ENCODE results near the gene GOPC. TPM values are rescaled to one million over a fixed set of nuclear protein-coding genes. Genes with fewer than 3 reads are reported as not detected.

Gene GOPC
- total RNA-seq, 2 donors from 2014 or later, result 29.5 to 31.5 TPM

- Histone ChIP-seq H3K4me1 (ENCODE audit: control insufficient read depth in 1 of 2, low read depth in 2 of 2) (no peaks in the 10 kb centered on the region), H3K27me3 (replicated peaks; ENCODE audit: insufficient read depth) (no peaks in the 10 kb centered on the region), H3K36me3 (no peaks in the 10 kb centered on the region), H3K4me3 (no peak overlapping the region), H3K27ac (no peak overlapping the region), H3K9me3 (no peaks in the 10 kb centered on the region)
- no peak for DNase-seq (ENCODE audit: low spot score)
- no peak for TF ChIP-seq CTCF (IDR thresholded peaks at IDR 0.05)
- ATAC-seq (ENCODE audit: insufficient number of reproducible peaks, low FRiP score, low read depth), result no peak
Measured at GRCh38 chr6:117615750-117616390, 13.6 kb upstream of the GOPC start.

- ATAC-seq (ENCODE audit: insufficient number of reproducible peaks, low FRiP score, low read depth) (no peak), DNase-seq (ENCODE audit: low spot score) (no peak)
- no peaks in the 10 kb centered on the region for H3K4me1 ChIP-seq (ENCODE audit: control insufficient read depth in 1 of 2, low read depth in 2 of 2)
- H3K27me3 ChIP-seq (replicated peaks; ENCODE audit: insufficient read depth), result no peaks in the 10 kb centered on the region
- no peak for TF ChIP-seq CTCF (IDR thresholded peaks at IDR 0.05)
- no peak overlapping the region for H3K4me3 ChIP-seq
- H3K27ac ChIP-seq, result no peak overlapping the region
- no peaks in the 10 kb centered on the region for H3K36me3 ChIP-seq
- no peaks in the 10 kb centered on the region for H3K9me3 ChIP-seq
Measured at GRCh38 chr6:117613920-117614560, 11.7 kb upstream of the GOPC start.

GRCh38 chr6:117607511-117607910 is 5.2 kb upstream of the GOPC start:
- Histone ChIP-seq H3K4me1 (ENCODE audit: control insufficient read depth in 1 of 2, low read depth in 2 of 2) (peaks cover 0 to 4% of the 10 kb centered on the region in 2 donors), H3K27me3 (replicated peaks; ENCODE audit: insufficient read depth) (no peaks in the 10 kb centered on the region), H3K36me3 (no peaks in the 10 kb centered on the region), H3K4me3 (no peak overlapping the region), H3K27ac (no peak overlapping the region), H3K9me3 (no peaks in the 10 kb centered on the region)
- TF ChIP-seq CTCF (IDR thresholded peaks at IDR 0.05), result no peak
- DNase-seq (ENCODE audit: low spot score) (no peak), ATAC-seq (ENCODE audit: insufficient number of reproducible peaks, low FRiP score, low read depth) (no peak)

- no peak for DNase-seq (ENCODE audit: low spot score)
Measured at GRCh38 chr6:117605169-117605826, 3.0 kb upstream of the GOPC start.

More at GRCh38 chr6:117605169-117605826, 3.0 kb upstream of the GOPC start:
- Histone ChIP-seq H3K4me1 (ENCODE audit: control insufficient read depth in 1 of 2, low read depth in 2 of 2) (peaks cover 9 to 11% of the 10 kb centered on the region in 2 donors), H3K27me3 (replicated peaks; ENCODE audit: insufficient read depth) (no peaks in the 10 kb centered on the region), H3K4me3 (no peak overlapping the region), H3K9me3 (no peaks in the 10 kb centered on the region), H3K36me3 (no peaks in the 10 kb centered on the region), H3K27ac (no peak overlapping the region)
- ATAC-seq (ENCODE audit: insufficient number of reproducible peaks, low FRiP score, low read depth), result no peak
- peak; percentile 52 for TF ChIP-seq CTCF (IDR thresholded peaks at IDR 0.05)
